NB4 (cell line): ENCODE results near the gene PRRT1.

Experiments
- MAX ChIP-seq: IDR thresholded peaks from 2 replicates; pipeline ENCODE4 v1.6.1; 2011; ENCODE audit warnings: low read depth, low read length
- MYC ChIP-seq: IDR thresholded peaks from 2 replicates; pipeline ENCODE4 v1.6.1; 2011; ENCODE audit warnings: low read depth, low read length
- POLR2A ChIP-seq: IDR thresholded peaks from 2 replicates; pipeline ENCODE4 v1.6.1; 2011; ENCODE audit warnings: mild to moderate bottlenecking; ENCODE audit not compliant: insufficient read length; ENCODE audit errors: extremely low read depth
- TF ChIP-seq, protein P1 (sequence below): IDR thresholded peaks from one replicate; pipeline ENCODE4 v1.5.1; 2012; ENCODE audit warnings: low read depth, low read length

DNA sequence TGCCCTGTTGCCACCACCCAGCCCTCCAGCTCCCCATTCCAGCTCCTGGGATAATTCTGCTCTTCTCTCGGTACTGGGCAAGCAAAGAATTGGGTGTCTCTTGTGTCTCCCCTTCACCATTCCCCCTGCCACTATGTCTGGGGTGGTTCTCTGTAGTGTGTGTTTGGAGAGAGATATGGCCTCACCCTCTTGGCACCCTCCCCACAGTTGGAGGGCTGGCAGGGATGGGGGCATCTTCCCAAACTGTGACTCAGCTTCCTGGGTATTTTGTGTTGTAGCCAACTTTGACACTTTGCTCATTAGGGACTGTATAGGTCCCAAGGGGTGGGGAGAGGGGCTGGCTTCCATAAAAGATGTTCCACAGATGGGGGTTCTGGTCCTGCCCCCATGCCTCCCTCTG lies 44.3 kb downstream of the PRRT1 start:
- TF ChIP-seq, protein P1, sequence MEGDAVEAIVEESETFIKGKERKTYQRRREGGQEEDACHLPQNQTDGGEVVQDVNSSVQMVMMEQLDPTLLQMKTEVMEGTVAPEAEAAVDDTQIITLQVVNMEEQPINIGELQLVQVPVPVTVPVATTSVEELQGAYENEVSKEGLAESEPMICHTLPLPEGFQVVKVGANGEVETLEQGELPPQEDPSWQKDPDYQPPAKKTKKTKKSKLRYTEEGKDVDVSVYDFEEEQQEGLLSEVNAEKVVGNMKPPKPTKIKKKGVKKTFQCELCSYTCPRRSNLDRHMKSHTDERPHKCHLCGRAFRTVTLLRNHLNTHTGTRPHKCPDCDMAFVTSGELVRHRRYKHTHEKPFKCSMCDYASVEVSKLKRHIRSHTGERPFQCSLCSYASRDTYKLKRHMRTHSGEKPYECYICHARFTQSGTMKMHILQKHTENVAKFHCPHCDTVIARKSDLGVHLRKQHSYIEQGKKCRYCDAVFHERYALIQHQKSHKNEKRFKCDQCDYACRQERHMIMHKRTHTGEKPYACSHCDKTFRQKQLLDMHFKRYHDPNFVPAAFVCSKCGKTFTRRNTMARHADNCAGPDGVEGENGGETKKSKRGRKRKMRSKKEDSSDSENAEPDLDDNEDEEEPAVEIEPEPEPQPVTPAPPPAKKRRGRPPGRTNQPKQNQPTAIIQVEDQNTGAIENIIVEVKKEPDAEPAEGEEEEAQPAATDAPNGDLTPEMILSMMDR, result no peak
- no peak for TF ChIP-seq MYC
- TF ChIP-seq POLR2A, result no peak
- TF ChIP-seq MAX, result no peak
